HEK293 (cell line): Measurements from ENCODE around the gene PHEX.

ENCODE experiments used
- CTCF ChIP-seq: fragments of 450-650 bp; formaldehyde crosslinking; IDR thresholded peaks from 2 replicates; pipeline ENCODE4 v1.5.1; 2016; ENCODE audit warnings: missing biosample characterization, missing genetic modification characterization
- HOXA7 ChIP-seq: sonication (generic); formaldehyde crosslinking; IDR thresholded peaks from 2 replicates; pipeline ENCODE4 v1.8.1; 2022; ENCODE audit warnings: missing genetic modification reagents, borderline replicate concordance
- PBX3 ChIP-seq: sonication (generic); formaldehyde crosslinking; IDR thresholded peaks from 2 replicates; pipeline ENCODE4 v1.8.1; 2022; ENCODE audit warnings: mild to moderate bottlenecking, moderate library complexity, missing genetic modification reagents
- ZNF121 ChIP-seq: fragments of 450-650 bp; formaldehyde crosslinking; IDR thresholded peaks from 2 replicates; pipeline ENCODE4 v1.5.1; 2016; ENCODE audit warnings: missing biosample characterization, missing genetic modification characterization
- ZNF391 ChIP-seq: fragments of 450-650 bp; formaldehyde crosslinking; IDR thresholded peaks from 2 replicates; pipeline ENCODE4 v1.5.1; 2016; ENCODE audit warnings: low read depth, missing biosample characterization, missing genetic modification characterization, borderline replicate concordance
- ZNF510 ChIP-seq: fragments of 450-650 bp; formaldehyde crosslinking; IDR thresholded peaks from 2 replicates; pipeline ENCODE4 v1.5.1; 2018; ENCODE audit warnings: mild to moderate bottlenecking, missing genetic modification characterization, missing biosample characterization; ENCODE audit not compliant: insufficient replicate concordance
- ZNF707 ChIP-seq: fragments of 450-650 bp; formaldehyde crosslinking; IDR thresholded peaks from 2 replicates; pipeline ENCODE4 v1.5.1; 2016; ENCODE audit warnings: missing biosample characterization, missing genetic modification characterization
- ZSCAN16 ChIP-seq: fragments of 450-650 bp; formaldehyde crosslinking; IDR thresholded peaks from 2 replicates; pipeline ENCODE4 v1.5.1; 2016; ENCODE audit warnings: missing biosample characterization, missing genetic modification characterization
- ZSCAN30 ChIP-seq: fragments of 450-650 bp; IDR thresholded peaks from 2 replicates; pipeline ENCODE4 v1.5.1; 2018; ENCODE audit warnings: missing biosample characterization, mild to moderate bottlenecking, missing genetic modification characterization, moderate library complexity
- TF ChIP-seq, protein P1 (sequence below): fragments of 450-650 bp; formaldehyde crosslinking; IDR thresholded peaks from 2 replicates; pipeline ENCODE4 v1.5.1; 2016; ENCODE audit warnings: missing biosample characterization, missing genetic modification characterization

DNA sequence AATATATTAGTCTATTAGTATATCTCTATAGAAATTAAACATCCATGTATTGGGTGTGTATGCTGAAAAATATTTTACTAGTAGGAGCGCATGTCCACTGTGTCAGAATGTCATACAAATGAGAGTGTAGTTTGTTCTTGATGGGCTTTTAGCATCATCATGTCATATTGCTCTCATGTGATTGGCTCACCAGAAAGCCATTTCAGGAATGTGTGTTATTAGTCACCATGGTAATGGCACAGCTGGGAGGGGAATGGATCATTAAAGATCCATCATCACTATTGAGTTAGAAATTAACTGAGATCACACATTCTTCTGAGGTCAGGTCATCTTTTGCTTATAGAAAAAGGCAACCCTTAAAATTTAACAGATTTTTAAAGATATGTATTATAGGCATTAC, 77.3 kb downstream of the PHEX start:
- TF ChIP-seq ZNF121 (no peak), PBX3 (CRISPR knock-in tag) (no peak), CTCF (tag by site-specific recombination) (no peak), ZSCAN16 (tag by site-specific recombination) (no peak), ZNF707 (tag by site-specific recombination) (no peak), ZNF391 (tag by site-specific recombination) (no peak), ZNF510 (tag by site-specific recombination) (no peak), HOXA7 (no peak), ZSCAN30 (tag by site-specific recombination) (no peak)
- TF ChIP-seq, protein P1, sequence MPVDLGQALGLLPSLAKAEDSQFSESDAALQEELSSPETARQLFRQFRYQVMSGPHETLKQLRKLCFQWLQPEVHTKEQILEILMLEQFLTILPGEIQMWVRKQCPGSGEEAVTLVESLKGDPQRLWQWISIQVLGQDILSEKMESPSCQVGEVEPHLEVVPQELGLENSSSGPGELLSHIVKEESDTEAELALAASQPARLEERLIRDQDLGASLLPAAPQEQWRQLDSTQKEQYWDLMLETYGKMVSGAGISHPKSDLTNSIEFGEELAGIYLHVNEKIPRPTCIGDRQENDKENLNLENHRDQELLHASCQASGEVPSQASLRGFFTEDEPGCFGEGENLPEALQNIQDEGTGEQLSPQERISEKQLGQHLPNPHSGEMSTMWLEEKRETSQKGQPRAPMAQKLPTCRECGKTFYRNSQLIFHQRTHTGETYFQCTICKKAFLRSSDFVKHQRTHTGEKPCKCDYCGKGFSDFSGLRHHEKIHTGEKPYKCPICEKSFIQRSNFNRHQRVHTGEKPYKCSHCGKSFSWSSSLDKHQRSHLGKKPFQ (tag by site-specific recombination): no peak
